SU-DHL-6 (cell line): Measurements from ENCODE around the gene GPALPP1.

Source experiments
- H2AFZ ChIP-seq: fragments of 200-600 bp; sonication (generic); 2 replicates; pipeline ENCODE4 v1.6.1; 2014; ENCODE audit warnings: low read depth, mild to moderate bottlenecking, moderate library complexity, mixed read lengths, antibody characterized with exemption, low read length; ENCODE audit not compliant: severe bottlenecking
- H3F3A ChIP-seq: fragments of 200-600 bp; shearing (Covaris generic); 2 replicates; pipeline ENCODE4 v1.6.0; 2016; ENCODE audit warnings: antibody characterized with exemption, mild to moderate bottlenecking; ENCODE audit not compliant: insufficient read depth
- H3K27ac ChIP-seq: fragments of 200-600 bp; sonication (generic); 2 replicates; pipeline ENCODE4 v1.5.1; 2016; ENCODE audit warnings: low read depth, mild to moderate bottlenecking, low read length, moderate library complexity, mixed read lengths
- H3K27me3 ChIP-seq: fragments of 200-600 bp; sonication (generic), shearing (Covaris generic); 2 replicates; pipeline ENCODE4 v1.6.0; 2014; ENCODE audit warnings: mild to moderate bottlenecking, low read length
- H3K36me3 ChIP-seq: fragments of 200-600 bp; sonication (generic); 2 replicates; pipeline ENCODE4 v1.6.1; 2014; ENCODE audit warnings: mild to moderate bottlenecking, low read length, mixed read lengths
- H3K4me2 ChIP-seq: fragments of 300-600, 200-600 bp; shearing (Covaris generic), sonication (generic); 2 replicates; pipeline ENCODE4 v1.6.0; 2014; ENCODE audit warnings: low read length, low read depth, mild to moderate bottlenecking; ENCODE audit not compliant: poor library complexity, severe bottlenecking
- H3K4me3 ChIP-seq: fragments of 200-600 bp; sonication (generic); 2 replicates; pipeline ENCODE4 v1.5.1; 2014; ENCODE audit warnings: antibody characterized with exemption, low read length, mild to moderate bottlenecking, mixed read lengths; ENCODE audit not compliant: insufficient read depth, poor library complexity, severe bottlenecking
- H3K79me2 ChIP-seq: fragments of 200-600 bp; sonication (generic); 2 replicates; pipeline ENCODE4 v1.6.1; 2014; ENCODE audit warnings: mild to moderate bottlenecking, low read length, moderate library complexity; ENCODE audit not compliant: insufficient read depth
- H3K9ac ChIP-seq: fragments of 200-600 bp; sonication (generic); 2 replicates; pipeline ENCODE4 v1.7.0; 2014; ENCODE audit warnings: mild to moderate bottlenecking, low read length
- H3K9me2 ChIP-seq: fragments of 200-600 bp; sonication (generic); replicated peaks from 2 replicates; pipeline ENCODE4 v1.6.1; 2014; ENCODE audit warnings: low read length; ENCODE audit not compliant: insufficient read depth
- H3K9me3 ChIP-seq: fragments of 200-600 bp; sonication (generic); 2 replicates; pipeline ENCODE4 v1.6.1; 2014; ENCODE audit warnings: low read length, mixed read lengths; ENCODE audit not compliant: insufficient read depth
- H4K20me1 ChIP-seq: fragments of 200-600 bp; sonication (generic); 2 replicates; pipeline ENCODE4 v1.6.1; 2014; ENCODE audit warnings: low read depth, mild to moderate bottlenecking, antibody characterized with exemption, low read length, moderate library complexity, mixed read lengths
- EZH2phosphoT487 ChIP-seq: fragments of 200-600 bp; sonication (generic), shearing (Covaris generic); conservative IDR thresholded peaks from 2 replicates; pipeline ENCODE4 v1.6.1; 2018; ENCODE audit warnings: mild to moderate bottlenecking, antibody characterized with exemption, low read length, moderate library complexity, mixed read lengths
- TF ChIP-seq, protein P1 (sequence below): fragments of 200-600 bp; sonication (generic); IDR thresholded peaks from one replicate; pipeline ENCODE4 v1.5.1; 2017; ENCODE audit warnings: antibody characterized with exemption, mild to moderate bottlenecking, low read length, moderate library complexity; ENCODE audit not compliant: insufficient read depth, poor library complexity, severe bottlenecking

GPALPP1 gene

DNA sequence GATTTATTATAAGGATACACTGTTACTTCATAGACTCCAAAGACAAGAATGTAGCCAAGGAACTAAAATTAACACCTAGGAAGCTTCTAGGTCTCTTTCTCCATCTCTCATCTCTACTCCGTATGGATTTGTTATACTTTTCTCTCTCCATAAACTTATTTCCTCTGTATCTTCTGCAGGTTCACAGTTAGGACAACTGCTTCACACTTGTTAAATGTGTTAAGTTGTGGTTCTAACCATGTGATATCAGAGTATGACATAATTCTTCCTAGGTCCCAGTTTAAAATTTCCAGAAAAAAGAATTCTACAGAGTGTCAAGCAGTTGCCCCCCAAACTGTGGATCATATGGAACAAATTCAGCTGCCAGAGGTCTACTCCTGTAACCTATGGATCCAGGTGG, 88.7 kb downstream of the GPALPP1 start:
- H3K36me3 ChIP-seq, result no peaks in the 10 kb centered on the region
- no peak overlapping the region for H3K4me3 ChIP-seq
- H3K27ac ChIP-seq, result no peak overlapping the region
- H2AFZ ChIP-seq, result no peak overlapping the region
- H3K4me2 ChIP-seq, result no peak overlapping the region
- H4K20me1 ChIP-seq, result no peaks in the 10 kb centered on the region
- H3F3A ChIP-seq, result no peaks in the 10 kb centered on the region
- H3K27me3 ChIP-seq, result no peaks in the 10 kb centered on the region
- H3K9me3 ChIP-seq, result no peaks in the 10 kb centered on the region
- no peaks in the 10 kb centered on the region for H3K9me2 ChIP-seq
- TF ChIP-seq, protein P1, sequence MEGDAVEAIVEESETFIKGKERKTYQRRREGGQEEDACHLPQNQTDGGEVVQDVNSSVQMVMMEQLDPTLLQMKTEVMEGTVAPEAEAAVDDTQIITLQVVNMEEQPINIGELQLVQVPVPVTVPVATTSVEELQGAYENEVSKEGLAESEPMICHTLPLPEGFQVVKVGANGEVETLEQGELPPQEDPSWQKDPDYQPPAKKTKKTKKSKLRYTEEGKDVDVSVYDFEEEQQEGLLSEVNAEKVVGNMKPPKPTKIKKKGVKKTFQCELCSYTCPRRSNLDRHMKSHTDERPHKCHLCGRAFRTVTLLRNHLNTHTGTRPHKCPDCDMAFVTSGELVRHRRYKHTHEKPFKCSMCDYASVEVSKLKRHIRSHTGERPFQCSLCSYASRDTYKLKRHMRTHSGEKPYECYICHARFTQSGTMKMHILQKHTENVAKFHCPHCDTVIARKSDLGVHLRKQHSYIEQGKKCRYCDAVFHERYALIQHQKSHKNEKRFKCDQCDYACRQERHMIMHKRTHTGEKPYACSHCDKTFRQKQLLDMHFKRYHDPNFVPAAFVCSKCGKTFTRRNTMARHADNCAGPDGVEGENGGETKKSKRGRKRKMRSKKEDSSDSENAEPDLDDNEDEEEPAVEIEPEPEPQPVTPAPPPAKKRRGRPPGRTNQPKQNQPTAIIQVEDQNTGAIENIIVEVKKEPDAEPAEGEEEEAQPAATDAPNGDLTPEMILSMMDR, result no peak
- no peak for TF ChIP-seq EZH2phosphoT487
- H3K79me2 ChIP-seq, result no peaks in the 10 kb centered on the region
- no peak overlapping the region for H3K9ac ChIP-seq
